T-helper 22 cell (primary cell): ENCODE measurements around the gene UTF1.
"Not testable (repeated sequence)": the region's sequence is repeated elsewhere in the genome, so short reads cannot be mapped to it uniquely, and the experiment has no call there.

Experiments used
- DNase-seq: peaks from one replicate; pipeline ENCODE4 v3.0.0-alpha.2; 2020; ENCODE audit warnings: low read depth

The UTF1 gene

GRCh38 chr10:133229265-133230043 is 563 bp upstream of the UTF1 start:
- no peak for DNase-seq

GRCh38 chr10:133230387-133231195 is 574 bp downstream of the UTF1 start:
- DNase-seq = no peak

GRCh38 chr10:133231244-133231945 is 1.4 kb downstream of the UTF1 start:
- DNase-seq = no peak

GRCh38 chr10:133231946-133232574 is 2.0 kb downstream of the UTF1 start:
- DNase-seq = no peak

- not testable (repeated sequence) for DNase-seq
Measured at GRCh38 chr10:133234796-133235195, 4.8 kb downstream of the UTF1 start.

- no peak for DNase-seq
Measured at GRCh38 chr10:133235265-133235855, 5.3 kb downstream of the UTF1 start.

GRCh38 chr10:133235932-133236331 is 5.9 kb downstream of the UTF1 start:
- DNase-seq = no peak

GRCh38 chr10:133236401-133237240 is 6.6 kb downstream of the UTF1 start:
- DNase-seq = no peak

GRCh38 chr10:133237241-133237587 is 7.2 kb downstream of the UTF1 start:
- DNase-seq = no peak

- DNase-seq = no peak
Measured at GRCh38 chr10:133237588-133238465, 7.8 kb downstream of the UTF1 start, which contains the start of gene VENTX. Gene VENTX (plus strand): TSS chr10:133237855. CDS start chr10:133237915, 60 bp downstream.

- no peak for DNase-seq
Measured at GRCh38 chr10:133238466-133238804, 8.4 kb downstream of the UTF1 start.

- DNase-seq = no peak
Measured at GRCh38 chr10:133239990-133240389, 10.0 kb downstream of the UTF1 start.

GRCh38 chr10:133241501-133242205 is 11.6 kb downstream of the UTF1 start:
- DNase-seq = no peak

GRCh38 chr10:133242611-133243356 is 12.8 kb downstream of the UTF1 start:
- no peak for DNase-seq

- no peak for DNase-seq
Measured at GRCh38 chr10:133243593-133243992, 13.6 kb downstream of the UTF1 start.

- no peak for DNase-seq
Measured at GRCh38 chr10:133245439-133246235, 15.6 kb downstream of the UTF1 start.

GRCh38 chr10:133246236-133246626 is 16.2 kb downstream of the UTF1 start:
- no peak for DNase-seq
